Measurements from ENCODE around the gene PPARGC1A.

Gene PPARGC1A

DNA sequence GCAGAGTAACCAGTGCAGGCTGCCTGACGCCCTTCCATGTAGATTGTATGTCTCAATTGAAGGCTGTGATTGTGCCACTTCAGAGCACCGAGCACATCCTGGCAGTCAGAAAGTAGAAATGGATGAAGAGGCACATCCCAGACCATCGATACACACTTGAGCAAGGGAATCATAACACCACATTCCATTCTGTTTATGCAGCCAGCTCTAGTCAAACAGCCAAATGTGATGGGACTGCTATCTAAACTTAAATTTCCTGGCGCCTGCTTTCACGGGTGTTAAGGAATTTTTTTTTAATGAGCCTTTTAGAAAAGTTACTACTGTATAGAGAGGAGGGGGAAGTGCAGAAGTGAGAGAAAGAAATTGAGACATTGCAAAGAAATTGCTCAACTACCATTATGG is 84.4 kb downstream of the PPARGC1A start:
- TF ChIP-seq, protein P1, sequence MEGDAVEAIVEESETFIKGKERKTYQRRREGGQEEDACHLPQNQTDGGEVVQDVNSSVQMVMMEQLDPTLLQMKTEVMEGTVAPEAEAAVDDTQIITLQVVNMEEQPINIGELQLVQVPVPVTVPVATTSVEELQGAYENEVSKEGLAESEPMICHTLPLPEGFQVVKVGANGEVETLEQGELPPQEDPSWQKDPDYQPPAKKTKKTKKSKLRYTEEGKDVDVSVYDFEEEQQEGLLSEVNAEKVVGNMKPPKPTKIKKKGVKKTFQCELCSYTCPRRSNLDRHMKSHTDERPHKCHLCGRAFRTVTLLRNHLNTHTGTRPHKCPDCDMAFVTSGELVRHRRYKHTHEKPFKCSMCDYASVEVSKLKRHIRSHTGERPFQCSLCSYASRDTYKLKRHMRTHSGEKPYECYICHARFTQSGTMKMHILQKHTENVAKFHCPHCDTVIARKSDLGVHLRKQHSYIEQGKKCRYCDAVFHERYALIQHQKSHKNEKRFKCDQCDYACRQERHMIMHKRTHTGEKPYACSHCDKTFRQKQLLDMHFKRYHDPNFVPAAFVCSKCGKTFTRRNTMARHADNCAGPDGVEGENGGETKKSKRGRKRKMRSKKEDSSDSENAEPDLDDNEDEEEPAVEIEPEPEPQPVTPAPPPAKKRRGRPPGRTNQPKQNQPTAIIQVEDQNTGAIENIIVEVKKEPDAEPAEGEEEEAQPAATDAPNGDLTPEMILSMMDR (IDR thresholded peaks at IDR 0.05; ENCODE audit: control insufficient read depth, extremely low read depth, insufficient read depth) = no peak
- no peak for DNase-seq (ENCODE audit: low read depth)
- H3K4me3 ChIP-seq (ENCODE audit: low read depth, low read length) = no peak overlapping the region

- TF ChIP-seq, protein P1 (IDR thresholded peaks at IDR 0.05; ENCODE audit: control insufficient read depth, extremely low read depth, insufficient read depth) = no peak
- no peak overlapping the region for H3K4me3 ChIP-seq (ENCODE audit: low read depth, low read length)
- DNase-seq (ENCODE audit: low read depth) = no peak
These were observed 100.1 kb downstream of the PPARGC1A start for GRCh38 chr4:23789762-23790161.

GRCh38 chr4:23788460-23788859 is 101.4 kb downstream of the PPARGC1A start:
- no peak overlapping the region for H3K4me3 ChIP-seq (ENCODE audit: low read depth, low read length)
- TF ChIP-seq, protein P1 (IDR thresholded peaks at IDR 0.05; ENCODE audit: control insufficient read depth, extremely low read depth, insufficient read depth) = no peak
- no peak for DNase-seq (ENCODE audit: low read depth)

- TF ChIP-seq, protein P1 (IDR thresholded peaks at IDR 0.05; ENCODE audit: control insufficient read depth, extremely low read depth, insufficient read depth) = no peak
- no peak overlapping the region for H3K4me3 ChIP-seq (ENCODE audit: low read depth, low read length)
- no peak for DNase-seq (ENCODE audit: low read depth)
These were observed 101.8 kb downstream of the PPARGC1A start for GRCh38 chr4:23788027-23788426.

DNA sequence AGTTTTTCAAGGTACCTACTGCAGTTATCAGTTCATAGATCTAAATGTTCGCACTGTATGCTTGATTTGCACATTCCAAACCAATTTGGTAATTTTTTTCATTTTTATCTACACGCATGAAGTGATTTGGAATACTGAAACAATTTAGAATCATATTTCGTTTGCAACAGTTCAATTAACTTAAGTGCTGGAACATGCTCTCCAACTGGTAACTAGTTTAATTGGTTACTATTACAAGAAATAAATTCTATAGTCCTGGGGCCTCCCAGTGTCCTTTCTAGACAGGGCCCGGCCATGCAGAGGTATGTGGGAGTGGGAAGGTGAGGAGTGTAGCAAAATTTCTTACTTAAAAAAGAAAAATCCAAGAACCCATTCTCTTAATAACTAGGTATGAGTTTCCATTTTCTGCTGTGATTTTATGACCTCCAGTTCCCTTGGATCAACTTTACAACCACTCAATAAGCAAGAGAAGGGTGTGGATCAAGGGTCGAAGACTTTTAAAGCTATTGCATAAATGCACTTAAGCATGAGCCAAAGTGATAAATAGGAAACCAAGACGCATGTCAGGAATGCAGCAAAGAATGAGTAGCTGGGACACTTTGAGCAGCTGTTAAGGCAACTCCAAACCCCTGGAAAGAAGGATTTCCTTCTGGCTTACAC is 106.9 kb downstream of the PPARGC1A start:
- TF ChIP-seq, protein P1 (IDR thresholded peaks at IDR 0.05; ENCODE audit: control insufficient read depth, extremely low read depth, insufficient read depth) = no peak
- no peak for DNase-seq (ENCODE audit: low read depth)
- no peak overlapping the region for H3K4me3 ChIP-seq (ENCODE audit: low read depth, low read length)

GRCh38 chr4:23779839-23780238 is 110.0 kb downstream of the PPARGC1A start:
- DNase-seq (ENCODE audit: low read depth) = no peak
- TF ChIP-seq, protein P1 (IDR thresholded peaks at IDR 0.05; ENCODE audit: control insufficient read depth, extremely low read depth, insufficient read depth) = no peak
- no peak overlapping the region for H3K4me3 ChIP-seq (ENCODE audit: low read depth, low read length)

GRCh38 chr4:23779422-23779821 is 110.4 kb downstream of the PPARGC1A start:
- TF ChIP-seq, protein P1 (IDR thresholded peaks at IDR 0.05; ENCODE audit: control insufficient read depth, extremely low read depth, insufficient read depth) = no peak
- no peak for DNase-seq (ENCODE audit: low read depth)

More at GRCh38 chr4:23779422-23779821, 110.4 kb downstream of the PPARGC1A start:
- no peak overlapping the region for H3K4me3 ChIP-seq (ENCODE audit: low read depth, low read length)

Measured in LNCaP clone FGC (cell line).